NCI-H524 treated with DMSO at 0.1 percent for 48 hours (cell line): Measurements from ENCODE around the gene SDF2L1.
"Not testable (repeated sequence)": the region's sequence is repeated elsewhere in the genome, so short reads cannot be mapped to it uniquely, and the experiment has no call there.

Experiments
- DNase-seq: peaks from one replicate; lab custom pipeline; 2025; lab: John Stamatoyannopoulos, UW

Gene SDF2L1

GRCh38 chr22:21661991-21662390 is 19.9 kb downstream of the SDF2L1 start:
- DNase-seq: no peak

GRCh38 chr22:21663738-21664137 is 21.6 kb downstream of the SDF2L1 start:
- no peak for DNase-seq

GRCh38 chr22:21665047-21665851 is 23.1 kb downstream of the SDF2L1 start:
- DNase-seq: no peak

GRCh38 chr22:21666786-21667185 is 24.7 kb downstream of the SDF2L1 start:
- no peak for DNase-seq

GRCh38 chr22:21669026-21669425 is 26.9 kb downstream of the SDF2L1 start:
- no peak for DNase-seq

- no peak for DNase-seq
Observed at GRCh38 chr22:21672107-21672629, 30.1 kb downstream of the SDF2L1 start.

GRCh38 chr22:21673534-21674321 is 31.6 kb downstream of the SDF2L1 start:
- no peak for DNase-seq

- no peak for DNase-seq
Observed at GRCh38 chr22:21674638-21675245, 32.6 kb downstream of the SDF2L1 start.

- DNase-seq: no peak
Observed at GRCh38 chr22:21677606-21678443, 35.7 kb downstream of the SDF2L1 start.

- not testable (repeated sequence) for DNase-seq
Observed at GRCh38 chr22:21678842-21679241, 36.7 kb downstream of the SDF2L1 start.

- DNase-seq: no peak
Observed at GRCh38 chr22:21679383-21679782, 37.3 kb downstream of the SDF2L1 start.

- no peak for DNase-seq
Observed at GRCh38 chr22:21680830-21681565, 38.9 kb downstream of the SDF2L1 start.

GRCh38 chr22:21681566-21682370 is 39.7 kb downstream of the SDF2L1 start:
- DNase-seq: no peak

GRCh38 chr22:21682385-21683175 is 40.5 kb downstream of the SDF2L1 start:
- DNase-seq: no peak

- no peak for DNase-seq
Observed at GRCh38 chr22:21683401-21683811, 41.3 kb downstream of the SDF2L1 start.

- no peak for DNase-seq
Observed at GRCh38 chr22:21684492-21685163, 42.5 kb downstream of the SDF2L1 start.

- no peak for DNase-seq
Observed at GRCh38 chr22:21685164-21685513, 43.0 kb downstream of the SDF2L1 start.

GRCh38 chr22:21686193-21686608 is 44.1 kb downstream of the SDF2L1 start:
- no peak for DNase-seq
